GM10248 (cell line): ENCODE data around the gene GBE1.

Experiments
- CTCF ChIA-PET: fragments of 300-600 bp; sonication (Branson Sonifier 250); formaldehyde crosslinking; extraction: SDS; loops from one replicate; lab custom pipeline; 2021; ENCODE audit warnings: antibody characterized with exemption; lab: Yijun Ruan, JAX
- POLR2A ChIA-PET: fragments of 350-650 bp; sonication (Branson Sonifier 250); formaldehyde crosslinking; extraction: SDS; loops from one replicate; lab custom pipeline; 2020; ENCODE audit warnings: antibody characterized with exemption; lab: Yijun Ruan, JAX
- DNase-seq: peaks from one replicate; pipeline ENCODE4 v3.0.0; 2012; ENCODE audit errors: extremely low spot score
- CTCF ChIP-seq: IDR thresholded peaks from 2 replicates; pipeline ENCODE4 v1.5.1; 2012; ENCODE audit warnings: mild to moderate bottlenecking, low read depth; ENCODE audit errors: extremely low read depth, missing control alignments, control extremely low read depth

GBE1 gene

GRCh38 chr3:81476692-81477091, 284.8 kb downstream of the GBE1 start:
- ChIA-PET CTCF (interaction anchor here (1.1 to 2.1 kb wide), 3 partner anchors 8 to 22 kb away, joined by 3 to 10 read pairs (median 5); no protein-coding TSS in a partner anchor), POLR2A (no interaction called here)
- no peak for DNase-seq
- no peak for TF ChIP-seq CTCF

- POLR2A ChIA-PET = no interaction called here
- no peak for TF ChIP-seq CTCF
- CTCF ChIA-PET = interaction anchor here (1.6 kb wide), 1 partner anchor 22 kb away, joined by 4 read pairs; no protein-coding TSS in a partner anchor
- DNase-seq = no peak
Observed at GRCh38 chr3:81472600-81473362, 288.7 kb downstream of the GBE1 start.

- DNase-seq = no peak
- TF ChIP-seq CTCF = no peak
- CTCF ChIA-PET = no interaction called here
- POLR2A ChIA-PET = no interaction called here
Observed at GRCh38 chr3:81470524-81471278, 290.7 kb downstream of the GBE1 start.

- CTCF ChIA-PET = interaction anchor here (1.1 to 2.1 kb wide), 3 partner anchors 9 to 22 kb away, joined by 3 to 5 read pairs (median 3); no protein-coding TSS in a partner anchor
- DNase-seq = no peak
- POLR2A ChIA-PET = no interaction called here
- no peak for TF ChIP-seq CTCF
Observed at GRCh38 chr3:81468391-81468790, 293.1 kb downstream of the GBE1 start.

GRCh38 chr3:81466201-81466560, 295.3 kb downstream of the GBE1 start:
- POLR2A ChIA-PET = no interaction called here
- CTCF ChIA-PET = interaction anchor here (1.5 kb wide), 1 partner anchor 13 kb away, joined by 3 read pairs; no protein-coding TSS in a partner anchor

More at GRCh38 chr3:81466201-81466560, 295.3 kb downstream of the GBE1 start:
- TF ChIP-seq CTCF = no peak
- DNase-seq = no peak
